Globus pallidus (tissue), 1 donor: Measurements from ENCODE around the gene ARHGEF6.

Source experiments
- DNase-seq: peaks from one replicate; pipeline ENCODE4 v3.0.0-alpha.2; 2015; ENCODE audit warnings: low spot score

Gene ARHGEF6

DNA sequence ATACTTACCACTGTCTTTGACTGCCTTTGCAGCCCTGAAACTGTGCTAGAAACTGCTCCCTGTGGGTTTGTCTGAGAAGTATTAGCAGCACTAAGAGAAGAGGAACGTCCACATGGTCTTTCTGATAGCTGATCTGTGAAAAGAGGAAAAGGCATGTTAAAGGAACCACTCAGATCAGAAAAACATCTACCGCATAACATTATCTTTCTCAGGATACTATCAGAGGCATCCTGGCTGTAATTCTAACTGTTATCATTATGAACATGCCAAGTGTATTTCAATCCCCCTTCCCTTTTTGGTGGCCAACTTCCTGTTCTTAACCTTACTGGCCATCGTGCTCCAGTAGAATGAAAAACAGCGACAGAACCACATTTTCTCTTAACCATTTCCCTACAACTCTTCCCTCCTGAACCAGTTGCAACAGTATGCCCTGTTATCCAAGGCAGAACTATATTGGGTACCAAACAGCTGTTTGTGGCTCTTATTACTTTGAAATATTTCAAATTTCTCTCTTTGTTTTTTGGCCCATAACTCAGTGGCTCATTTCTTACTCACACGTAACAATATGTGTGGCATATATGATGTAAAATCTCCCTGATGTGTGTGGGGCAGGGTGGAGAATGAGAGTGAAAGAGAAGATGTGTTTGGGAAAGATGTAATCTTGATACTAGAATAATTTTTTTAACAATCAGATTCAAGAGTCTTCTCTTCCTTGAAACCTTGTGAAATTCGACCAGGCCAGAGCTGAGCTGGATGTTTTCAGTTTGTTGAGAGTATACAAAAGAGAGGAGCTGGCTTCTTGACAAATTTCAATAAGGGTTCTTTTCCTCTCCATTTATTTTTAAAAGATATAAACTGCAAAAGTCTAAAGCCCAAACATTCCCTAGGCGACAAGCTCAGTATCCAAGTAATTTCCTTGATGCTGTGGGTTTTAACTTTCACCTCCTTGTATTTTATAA is 35.2 kb downstream of the ARHGEF6 start:
- DNase-seq = peak; percentile 24

DNA sequence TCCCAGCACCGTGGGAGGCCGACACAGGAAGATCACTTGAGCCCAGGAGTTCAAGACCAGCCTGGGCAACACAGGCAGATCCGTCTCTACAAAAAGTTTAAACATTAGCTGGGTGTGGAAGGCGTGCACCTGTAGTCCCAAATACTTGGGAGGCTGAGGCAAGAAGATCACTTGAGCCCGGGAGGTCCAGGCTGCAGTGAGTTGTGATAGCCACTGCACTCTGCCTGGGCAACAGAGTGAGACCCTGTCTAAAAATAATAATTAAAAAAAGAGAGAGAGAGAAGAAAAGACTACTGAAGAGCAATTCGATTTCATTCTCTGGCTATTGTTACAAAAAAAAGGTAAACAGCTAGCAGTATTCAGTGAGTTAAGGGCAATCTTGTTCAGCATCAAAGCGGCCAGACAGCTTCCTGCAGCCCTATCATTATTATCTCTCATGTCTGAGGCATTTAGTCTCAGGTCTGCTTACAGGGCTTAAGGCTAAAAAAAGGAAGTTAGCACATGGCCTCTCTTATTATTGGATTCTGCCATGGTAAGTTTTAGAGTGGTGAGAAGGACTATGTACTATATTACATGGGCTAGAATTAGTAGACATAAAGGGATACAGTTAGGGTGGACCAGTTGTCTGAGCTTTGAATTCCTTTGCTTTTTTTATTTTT is 37.9 kb downstream of the ARHGEF6 start:
- no peak for DNase-seq

DNA sequence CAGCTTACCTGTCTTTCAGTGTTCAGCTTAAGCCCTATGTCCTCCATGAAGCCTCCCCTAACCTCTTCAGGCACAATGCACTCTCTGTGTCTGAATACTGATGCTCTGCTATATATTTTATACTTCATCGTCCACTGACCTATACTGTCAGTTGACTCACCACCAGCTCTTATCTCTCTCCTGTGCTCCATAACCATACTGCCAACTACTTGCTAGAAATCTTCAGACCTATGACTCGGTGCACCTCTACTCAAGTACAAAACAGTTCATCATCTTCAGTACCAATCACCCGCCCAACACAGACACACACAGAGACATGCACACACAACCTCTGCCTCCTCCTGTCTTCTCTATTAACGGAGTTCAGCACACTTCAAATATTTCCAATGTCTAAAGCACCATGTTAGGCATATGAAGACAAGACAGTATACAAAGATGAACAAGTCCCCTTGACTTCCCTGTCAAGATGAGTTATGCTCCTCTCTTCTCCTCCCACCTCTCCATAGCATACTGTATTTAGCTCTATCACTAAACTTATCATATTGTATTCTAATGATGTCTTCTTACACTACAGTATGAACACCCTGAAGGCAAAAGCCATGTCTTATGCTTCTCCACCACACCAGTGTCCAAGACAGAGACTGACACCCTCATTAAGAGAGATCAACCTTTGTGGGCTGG is 42.5 kb downstream of the ARHGEF6 start:
- DNase-seq = no peak

DNA sequence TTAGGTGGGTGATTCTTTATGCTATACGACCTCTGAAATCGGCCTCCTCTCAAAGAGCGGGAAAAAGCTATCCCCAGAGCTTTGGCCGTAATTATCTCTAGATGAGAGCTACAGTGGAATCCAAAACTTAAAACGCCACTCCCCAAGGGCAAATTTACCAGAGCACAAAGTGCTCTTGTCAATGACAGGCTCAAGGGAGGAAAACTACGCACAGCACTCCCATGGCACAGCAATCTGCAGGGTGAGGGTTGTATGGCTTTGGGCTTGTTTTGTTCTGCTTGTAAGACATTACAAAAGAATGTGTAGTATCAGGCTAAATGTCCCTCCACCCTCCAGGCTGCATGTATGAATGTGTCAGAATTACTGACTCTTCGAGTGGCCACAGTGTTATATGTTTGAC is 44.0 kb downstream of the ARHGEF6 start:
- no peak for DNase-seq

DNA sequence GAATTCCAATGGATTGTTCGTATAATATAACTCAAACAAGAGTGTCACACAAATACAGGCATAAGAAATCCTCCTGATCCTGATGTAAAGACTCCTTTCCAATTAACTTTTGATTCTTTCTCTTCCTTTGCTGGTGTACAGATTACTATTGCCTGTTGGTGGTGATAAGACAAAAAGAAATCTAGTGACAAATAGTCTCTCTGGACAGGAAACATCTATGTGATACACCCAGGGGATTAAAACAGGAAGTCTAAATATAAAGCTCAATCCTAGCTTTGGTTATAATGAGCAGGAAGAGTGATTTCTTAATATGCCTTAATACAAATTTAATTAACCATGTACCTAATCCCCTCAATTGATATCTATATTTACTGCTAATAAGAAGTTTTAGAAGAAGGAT is 45.1 kb downstream of the ARHGEF6 start:
- DNase-seq = no peak

DNA sequence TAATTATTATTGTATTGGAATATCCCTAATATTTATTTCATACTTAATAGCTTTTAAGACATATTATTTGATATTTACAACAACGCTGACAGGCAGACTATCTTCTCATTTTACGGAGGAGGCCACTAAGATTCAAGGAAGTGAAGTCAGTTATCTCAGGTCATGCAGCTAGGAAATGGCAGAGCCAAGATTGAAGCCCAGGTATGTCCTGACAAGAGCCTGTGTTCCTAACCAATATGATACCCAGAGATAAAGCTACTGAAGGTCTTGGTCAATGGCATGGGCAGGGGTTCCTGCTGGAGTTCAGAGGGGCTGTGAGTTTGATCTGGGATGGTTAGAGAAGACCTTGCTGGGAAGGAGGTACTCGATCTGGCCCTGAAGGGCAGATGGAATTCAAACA is 47.1 kb downstream of the ARHGEF6 start:
- no peak for DNase-seq

DNA sequence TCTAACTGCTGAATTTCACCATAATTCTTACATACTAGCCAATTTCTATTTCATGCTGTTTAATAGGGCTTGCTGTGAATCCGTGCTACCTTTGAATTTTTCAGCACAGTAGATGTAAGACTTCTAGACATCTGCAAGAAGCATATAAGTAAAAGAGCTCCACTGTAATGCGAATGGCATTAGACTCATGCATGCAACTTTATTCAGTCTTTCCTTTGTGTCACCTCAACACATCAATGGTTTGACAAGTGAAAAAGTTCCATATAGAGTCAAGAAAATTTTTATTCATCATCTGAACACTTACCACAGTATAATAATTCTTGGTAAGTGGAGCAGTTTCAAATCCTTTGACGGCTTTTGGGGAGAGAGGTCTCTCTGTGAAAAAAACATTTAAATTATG is 48.9 kb downstream of the ARHGEF6 start:
- no peak for DNase-seq

DNA sequence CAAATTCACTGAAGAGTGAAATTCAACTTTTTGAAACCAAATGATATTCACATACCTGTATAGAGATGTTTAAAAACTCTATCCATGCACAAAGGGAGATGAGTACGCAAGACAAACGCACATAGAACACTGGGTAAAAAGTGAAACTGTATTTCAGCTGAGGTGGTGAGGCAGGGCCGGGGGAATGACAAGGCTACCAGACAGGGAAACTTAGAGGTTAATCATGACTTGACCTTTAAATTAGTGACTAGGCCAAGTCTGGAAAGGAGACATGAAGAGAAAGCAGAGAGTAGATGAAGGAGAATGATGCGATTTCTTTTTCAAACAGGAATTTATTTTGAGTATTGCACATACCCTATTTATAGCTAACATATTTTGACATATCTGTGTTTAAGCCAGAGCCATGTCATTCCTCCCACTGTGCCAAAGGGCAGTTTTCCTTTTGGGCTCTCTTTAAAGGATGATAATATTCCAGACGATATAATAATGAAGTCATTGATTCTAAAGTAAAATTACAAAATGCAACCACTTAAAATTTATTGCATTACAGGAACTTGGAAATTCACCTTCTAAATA is 49.4 kb downstream of the ARHGEF6 start:
- DNase-seq = no peak

DNA sequence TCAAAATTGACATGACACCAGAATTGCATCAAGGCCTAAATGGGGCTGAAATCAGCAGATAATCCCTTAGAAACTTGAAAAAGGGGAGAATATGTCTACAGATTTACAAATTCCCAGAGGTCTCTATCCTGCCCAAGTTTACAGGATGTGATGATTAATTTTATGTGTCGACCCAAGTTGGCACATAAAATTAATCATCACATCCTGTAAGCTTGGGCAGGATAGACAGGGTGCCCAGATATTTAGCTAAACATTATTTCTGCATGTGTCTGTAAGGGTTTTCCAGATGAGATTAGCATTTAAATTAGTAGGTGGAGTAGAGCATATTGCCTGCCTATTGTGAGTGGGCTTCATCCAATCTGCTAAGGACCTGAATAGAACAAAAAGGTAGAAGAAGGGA is 52.3 kb downstream of the ARHGEF6 start:
- no peak for DNase-seq

DNA sequence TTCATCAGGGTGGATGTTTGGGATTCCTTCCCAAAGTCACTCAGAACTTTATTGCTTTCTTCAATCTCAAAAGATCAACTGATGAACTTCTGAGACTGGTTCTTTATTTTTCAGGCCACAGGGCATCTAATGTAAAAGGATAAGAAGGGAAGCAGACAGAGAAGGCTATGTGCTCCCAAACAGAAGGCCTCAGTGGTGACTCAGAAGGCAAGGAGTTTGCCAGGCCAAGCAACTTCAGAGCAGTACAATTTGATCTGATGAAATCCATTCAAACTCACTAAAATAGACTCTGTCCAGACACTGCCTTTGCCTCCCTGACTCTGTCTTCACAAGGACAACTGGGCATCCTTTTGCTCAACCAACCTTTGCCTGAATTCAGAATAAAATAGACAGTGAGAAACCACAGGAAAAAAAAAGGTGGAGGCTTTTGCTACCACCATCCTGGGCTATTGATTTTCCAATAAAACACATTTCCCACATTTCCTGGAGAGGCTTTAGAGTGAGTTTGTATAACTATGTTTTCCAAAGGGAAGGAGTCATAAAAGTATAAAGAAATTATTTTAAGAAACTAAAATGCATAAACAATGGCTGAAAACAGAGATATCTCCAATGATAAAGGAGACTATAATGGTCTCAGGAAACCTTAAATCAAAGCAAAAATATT is 55.2 kb downstream of the ARHGEF6 start:
- no peak for DNase-seq

DNA sequence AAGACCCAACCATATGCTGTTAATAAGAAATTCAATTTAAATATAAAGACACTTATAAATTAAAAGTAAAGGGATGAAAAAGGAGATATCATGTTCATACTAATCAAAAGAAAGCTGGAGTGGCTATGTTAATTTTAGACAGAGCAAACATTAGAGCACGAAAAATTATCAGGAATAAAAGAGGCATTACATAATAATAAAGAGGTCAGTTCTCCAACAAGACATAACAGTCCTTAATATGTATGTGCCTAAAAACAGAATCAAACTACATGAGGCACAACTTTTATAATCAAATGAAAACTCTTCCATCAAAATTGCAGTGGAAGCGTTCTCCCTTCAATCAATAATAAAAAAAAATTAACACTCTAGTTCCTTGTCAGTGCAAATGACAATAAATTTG is 62.6 kb downstream of the ARHGEF6 start:
- DNase-seq = no peak

DNA sequence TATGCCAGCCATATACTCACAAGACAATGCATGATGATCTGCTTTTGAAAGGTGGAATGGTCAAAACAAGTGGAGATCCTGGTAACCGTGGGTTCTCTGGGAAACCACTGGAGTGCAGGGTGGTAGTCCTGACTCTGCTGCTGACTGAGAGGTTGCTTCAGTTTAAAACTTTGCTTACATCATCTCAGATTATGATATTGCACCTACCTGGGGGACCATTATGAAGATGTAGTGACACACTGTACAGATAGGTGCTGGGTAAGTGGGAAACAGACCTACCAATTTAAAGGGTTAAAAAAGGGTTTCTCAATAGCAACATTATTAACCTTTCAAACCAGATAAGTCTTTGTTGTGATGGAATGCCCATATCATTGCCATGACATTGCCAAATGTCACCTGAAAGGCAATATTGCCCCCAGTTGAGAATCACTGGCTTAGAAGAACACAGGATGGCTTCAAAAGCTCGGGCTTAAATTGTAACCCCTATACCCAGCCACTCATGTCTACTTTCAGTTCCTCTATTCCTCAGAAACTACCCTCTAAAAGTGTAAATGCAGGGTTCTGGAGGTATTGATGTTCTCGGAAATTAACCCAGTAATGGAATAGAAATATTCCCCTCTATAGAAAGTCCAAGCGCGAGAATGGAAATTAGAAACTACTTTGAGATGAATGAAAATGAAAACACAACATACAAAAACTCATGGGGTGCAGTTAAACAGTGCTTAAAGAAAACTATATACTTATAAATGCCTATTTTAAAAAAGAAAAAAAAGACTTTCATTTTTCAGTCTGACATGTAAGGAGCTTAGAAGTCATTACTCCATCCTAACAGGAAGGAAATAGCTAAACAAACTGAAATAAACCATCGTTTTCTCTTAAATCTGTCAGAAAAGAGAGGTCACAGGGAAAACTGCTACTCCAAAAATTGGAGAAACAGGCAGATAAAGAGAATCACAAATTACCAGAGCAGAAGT is 65.8 kb downstream of the ARHGEF6 start:
- DNase-seq = no peak

DNA sequence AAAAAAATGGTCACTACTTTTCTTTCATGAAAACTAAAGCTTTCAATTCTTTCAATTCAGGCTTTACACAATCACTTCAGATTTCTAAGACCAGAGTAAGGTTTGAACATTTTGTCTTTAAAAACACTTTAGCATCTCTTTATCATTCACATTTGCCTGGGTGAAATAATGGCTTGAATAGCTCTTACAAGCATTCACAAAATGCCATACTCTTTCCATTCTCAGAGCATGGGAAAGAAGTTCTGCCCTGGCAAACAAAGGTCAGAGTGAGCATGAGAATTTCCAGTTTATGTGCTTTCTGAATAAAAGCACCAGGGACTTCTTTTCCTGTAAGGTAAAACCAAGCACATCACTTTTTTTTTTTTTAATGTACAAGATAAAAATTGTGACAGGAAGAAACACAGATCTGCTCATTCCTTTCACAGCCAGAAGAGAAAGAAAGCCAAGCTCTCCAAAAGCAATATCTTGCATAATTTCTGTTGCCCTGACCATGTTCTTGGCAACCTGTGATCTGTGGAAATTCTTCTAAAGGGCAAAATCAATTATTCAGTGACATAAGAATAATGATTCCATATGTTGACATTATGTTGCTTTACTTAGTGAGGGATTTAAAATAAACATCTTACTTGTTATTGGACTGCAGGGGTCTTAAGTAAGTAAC is 68.0 kb downstream of the ARHGEF6 start:
- DNase-seq = no peak

DNA sequence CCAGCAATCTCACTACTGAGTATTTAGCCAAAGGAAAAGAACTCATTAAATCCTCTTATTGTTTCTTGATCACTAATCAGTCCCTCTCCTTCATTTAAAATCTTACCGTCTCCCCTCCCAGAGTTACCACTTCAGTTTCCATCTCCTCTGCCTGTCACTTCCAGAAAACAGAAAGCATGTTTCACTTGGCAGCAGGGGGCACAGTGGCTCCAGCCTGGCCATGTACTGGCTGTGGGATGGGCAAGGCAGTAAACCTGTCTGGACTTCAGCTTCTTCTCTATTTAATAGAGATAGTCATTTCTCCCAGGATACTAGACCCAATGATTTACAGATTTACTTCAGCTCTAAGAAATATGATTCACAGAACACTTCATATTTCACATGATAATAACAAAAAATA is 69.6 kb downstream of the ARHGEF6 start:
- peak; percentile 24 for DNase-seq

DNA sequence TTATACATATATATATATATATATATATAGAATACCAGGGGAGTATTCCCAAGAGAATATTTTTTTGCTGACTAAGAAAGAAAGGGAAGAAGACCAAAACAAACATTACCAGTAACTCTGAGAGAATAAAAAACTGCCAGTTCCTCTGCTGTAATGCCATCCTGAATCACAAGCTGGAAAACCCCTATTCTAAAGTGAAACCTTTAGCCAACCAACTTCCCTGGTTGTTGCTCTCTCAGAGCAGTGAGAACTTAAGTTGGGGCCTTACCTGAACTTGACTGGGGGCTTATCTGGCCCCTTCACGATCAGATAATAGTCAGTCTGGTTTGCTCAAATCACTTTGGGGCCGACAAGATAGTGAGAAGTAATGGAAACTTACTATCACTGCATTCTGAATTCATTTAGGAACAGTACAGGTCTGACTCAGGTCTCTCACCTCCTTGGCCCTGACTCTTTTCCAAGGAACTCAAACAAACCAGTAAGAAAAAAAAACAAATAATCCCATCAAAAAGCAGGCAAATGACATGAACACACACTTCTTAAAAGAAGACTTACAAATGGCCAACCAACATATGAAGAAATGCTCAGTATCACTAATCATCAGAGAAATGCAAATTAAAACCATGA is 70.3 kb downstream of the ARHGEF6 start:
- DNase-seq = no peak

DNA sequence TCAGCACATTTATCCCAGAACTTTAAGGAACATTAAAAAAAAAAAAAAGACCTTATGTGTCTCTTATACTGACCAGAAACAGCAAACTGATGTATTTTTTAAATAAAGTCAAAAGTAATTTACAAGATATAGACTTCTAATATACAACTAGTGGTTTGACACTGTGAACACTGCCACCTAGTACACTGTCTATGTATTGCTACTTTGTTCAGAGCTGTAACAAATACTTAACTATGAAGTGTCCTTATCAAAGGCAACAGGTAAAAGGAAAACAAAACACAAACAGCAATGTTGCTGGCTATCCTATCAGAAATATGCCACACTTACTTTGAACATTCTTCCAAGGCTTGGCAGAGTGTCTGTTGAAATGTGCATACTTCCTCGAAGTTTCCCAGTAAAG is 72.4 kb downstream of the ARHGEF6 start:
- no peak for DNase-seq

DNA sequence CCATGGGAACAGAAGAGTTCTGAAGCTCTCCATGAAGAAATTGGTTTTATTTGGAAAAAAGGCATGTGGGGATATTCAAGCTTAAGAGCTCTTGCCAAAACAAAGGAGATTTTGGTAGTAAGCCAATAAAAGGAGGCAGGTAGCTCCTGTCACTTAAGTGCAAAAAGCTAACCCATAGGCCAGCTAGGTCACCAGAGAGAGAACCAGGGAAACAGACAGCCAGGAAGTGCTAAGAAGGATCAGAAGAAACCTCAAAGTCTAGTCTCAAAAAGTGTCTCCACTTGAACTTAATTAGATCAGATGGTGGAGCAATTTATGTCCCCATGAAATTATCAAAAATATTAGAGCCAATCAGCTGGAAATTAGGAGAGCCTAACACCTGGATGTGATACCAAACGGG is 83.6 kb downstream of the ARHGEF6 start:
- no peak for DNase-seq

DNA sequence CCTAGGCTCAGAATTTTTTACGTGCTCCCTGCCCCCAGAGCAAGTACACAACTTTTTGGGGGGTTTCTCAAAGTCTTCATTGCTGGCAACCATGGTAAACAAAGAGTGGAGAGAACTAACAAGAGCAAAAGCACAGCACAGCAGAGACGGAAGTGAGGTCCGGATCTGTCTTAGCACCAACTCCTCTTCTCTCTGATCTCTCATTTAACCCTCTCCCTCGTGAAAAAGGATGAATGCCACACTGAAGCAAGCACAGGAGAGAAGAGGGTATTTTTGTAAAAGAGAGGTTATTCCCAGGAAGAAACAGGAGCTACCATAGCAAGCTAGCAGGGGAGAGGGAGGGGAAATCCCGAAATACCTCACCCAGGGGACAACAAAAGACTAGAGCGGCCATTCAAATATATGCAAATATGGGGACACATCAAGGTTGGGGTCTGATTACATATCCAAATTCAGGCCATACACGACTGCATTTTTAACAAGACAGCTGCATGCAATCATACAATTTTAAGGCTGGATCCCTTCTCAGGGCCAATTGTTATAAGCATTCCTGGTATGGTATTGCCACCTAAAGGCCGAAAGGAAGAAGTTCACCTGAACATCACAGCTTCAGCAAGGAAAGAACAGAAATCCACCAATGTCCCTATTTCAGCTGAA is 86.2 kb downstream of the ARHGEF6 start:
- DNase-seq = peak; percentile 32

DNA sequence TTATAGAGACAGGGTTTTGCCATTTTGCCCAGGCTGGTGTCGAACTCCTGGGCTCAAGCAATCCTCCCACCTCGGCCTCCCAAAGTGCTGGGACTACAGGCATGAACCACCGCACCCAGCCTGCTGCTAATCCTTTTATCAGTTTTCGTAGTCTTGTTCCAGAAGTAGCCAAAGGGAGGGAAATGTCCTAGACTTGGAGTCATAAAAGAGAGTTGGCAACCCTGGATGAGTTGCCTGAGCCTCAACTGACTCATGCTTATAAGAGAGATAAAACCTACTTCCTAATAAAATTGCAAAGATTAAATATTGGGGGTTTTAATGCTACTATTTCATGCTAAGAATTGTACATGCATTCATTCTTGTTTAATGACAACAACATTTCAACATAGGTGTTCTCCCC is 88.5 kb downstream of the ARHGEF6 start:
- no peak for DNase-seq
